CD4-positive, alpha-beta T cell treated with Interleukin-17A for 1 hour (primary cell): ENCODE data around the gene NKX2-2.

Source experiments
- DNase-seq: peaks from one replicate; pipeline ENCODE4 v3.0.0-alpha.2; 2020

Gene NKX2-2

GRCh38 chr20:21513881-21514540 lies at the start of gene NKX2-2:
TSS of gene NKX2-2 (minus strand) at chr20:21514064. CDS start at chr20:21513669, 395 bp downstream.
- DNase-seq: no peak

- no peak for DNase-seq
Measured at GRCh38 chr20:21562656-21563055, 48.8 kb upstream of the NKX2-2 start.

- peak; percentile 19 for DNase-seq
Measured at GRCh38 chr20:21559305-21559704, 45.4 kb upstream of the NKX2-2 start.

- DNase-seq: peak; percentile 56
Measured at GRCh38 chr20:21557241-21558020, 43.6 kb upstream of the NKX2-2 start.

GRCh38 chr20:21556398-21556797 lies 42.5 kb upstream of the NKX2-2 start:
- DNase-seq: no peak

GRCh38 chr20:21555470-21556120 lies 41.7 kb upstream of the NKX2-2 start:
- no peak for DNase-seq

- DNase-seq: no peak
Measured at GRCh38 chr20:21554985-21555384, 41.1 kb upstream of the NKX2-2 start.

GRCh38 chr20:21554376-21554890 lies 40.6 kb upstream of the NKX2-2 start:
- DNase-seq: no peak

- DNase-seq: no peak
Measured at GRCh38 chr20:21550587-21550986, 36.7 kb upstream of the NKX2-2 start.

GRCh38 chr20:21548390-21549035 lies 34.6 kb upstream of the NKX2-2 start:
- DNase-seq: peak; percentile 82

- DNase-seq: no peak
Measured at GRCh38 chr20:21546355-21546754, 32.5 kb upstream of the NKX2-2 start.

- no peak for DNase-seq
Measured at GRCh38 chr20:21539512-21539911, 25.6 kb upstream of the NKX2-2 start.

- no peak for DNase-seq
Measured at GRCh38 chr20:21534886-21535285, 21.0 kb upstream of the NKX2-2 start.

GRCh38 chr20:21534453-21534852 lies 20.6 kb upstream of the NKX2-2 start:
- DNase-seq: no peak

- DNase-seq: peak; percentile 39
Measured at GRCh38 chr20:21529863-21530262, 16.0 kb upstream of the NKX2-2 start.

- no peak for DNase-seq
Measured at GRCh38 chr20:21528870-21529269, 15.0 kb upstream of the NKX2-2 start.

- DNase-seq: no peak
Measured at GRCh38 chr20:21527908-21528307, 14.0 kb upstream of the NKX2-2 start.

- DNase-seq: no peak
Measured at GRCh38 chr20:21526776-21527175, 12.9 kb upstream of the NKX2-2 start.

- no peak for DNase-seq
Measured at GRCh38 chr20:21523895-21524294, 10.0 kb upstream of the NKX2-2 start.

- no peak for DNase-seq
Measured at GRCh38 chr20:21523281-21523868, 9.5 kb upstream of the NKX2-2 start.

- no peak for DNase-seq
Measured at GRCh38 chr20:21522481-21523280, 8.8 kb upstream of the NKX2-2 start.
